ENCODE results near the gene PLAGL2.
"Not testable (repeated sequence)": the region's sequence is repeated elsewhere in the genome, so short reads cannot be mapped to it uniquely, and the experiment has no call there.

Gene PLAGL2

DNA sequence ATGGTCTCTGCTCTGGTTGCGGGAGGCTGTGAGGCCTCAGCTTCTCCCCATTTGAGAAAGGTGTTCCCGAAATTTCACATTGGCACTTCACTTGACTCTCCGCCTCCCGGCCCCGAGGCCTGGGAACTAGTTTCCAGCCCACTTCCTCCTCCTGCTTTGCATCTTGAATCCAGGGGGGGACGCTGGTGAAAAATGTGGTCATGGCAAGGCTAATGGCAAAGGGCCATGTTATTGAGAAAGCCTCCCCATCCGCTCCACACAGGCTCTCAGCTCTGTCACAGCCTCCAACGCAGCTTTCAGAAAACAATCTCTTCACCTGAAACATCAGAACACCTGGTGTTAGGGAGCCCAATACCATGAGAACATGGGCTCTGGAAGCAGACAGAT, 5.6 kb downstream of the PLAGL2 start:
- Histone ChIP-seq H3K9me3 (ENCODE audit: control insufficient read depth, low read length) (no peaks in the 10 kb centered on the region), H3K79me2 (peaks cover 36% of the 10 kb centered on the region), H3K36me3 (ENCODE audit: control insufficient read depth, insufficient read depth, low read length) (no peaks in the 10 kb centered on the region), H3K27ac (no peak overlapping the region), H3K4me2 (ENCODE audit: low read length) (no peak overlapping the region), H2AFZ (no peak overlapping the region), H3K9ac (no peak overlapping the region), H3K4me1 (peaks cover 11% of the 10 kb centered on the region), H3K27me3 (ENCODE audit: control insufficient read depth, insufficient read depth, low read length) (no peaks in the 10 kb centered on the region), H3K4me3 (ENCODE audit: low read depth, low read length) (no peak overlapping the region)
- TF ChIP-seq, protein P1, sequence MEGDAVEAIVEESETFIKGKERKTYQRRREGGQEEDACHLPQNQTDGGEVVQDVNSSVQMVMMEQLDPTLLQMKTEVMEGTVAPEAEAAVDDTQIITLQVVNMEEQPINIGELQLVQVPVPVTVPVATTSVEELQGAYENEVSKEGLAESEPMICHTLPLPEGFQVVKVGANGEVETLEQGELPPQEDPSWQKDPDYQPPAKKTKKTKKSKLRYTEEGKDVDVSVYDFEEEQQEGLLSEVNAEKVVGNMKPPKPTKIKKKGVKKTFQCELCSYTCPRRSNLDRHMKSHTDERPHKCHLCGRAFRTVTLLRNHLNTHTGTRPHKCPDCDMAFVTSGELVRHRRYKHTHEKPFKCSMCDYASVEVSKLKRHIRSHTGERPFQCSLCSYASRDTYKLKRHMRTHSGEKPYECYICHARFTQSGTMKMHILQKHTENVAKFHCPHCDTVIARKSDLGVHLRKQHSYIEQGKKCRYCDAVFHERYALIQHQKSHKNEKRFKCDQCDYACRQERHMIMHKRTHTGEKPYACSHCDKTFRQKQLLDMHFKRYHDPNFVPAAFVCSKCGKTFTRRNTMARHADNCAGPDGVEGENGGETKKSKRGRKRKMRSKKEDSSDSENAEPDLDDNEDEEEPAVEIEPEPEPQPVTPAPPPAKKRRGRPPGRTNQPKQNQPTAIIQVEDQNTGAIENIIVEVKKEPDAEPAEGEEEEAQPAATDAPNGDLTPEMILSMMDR (IDR thresholded peaks at IDR 0.05): no peak

DNA sequence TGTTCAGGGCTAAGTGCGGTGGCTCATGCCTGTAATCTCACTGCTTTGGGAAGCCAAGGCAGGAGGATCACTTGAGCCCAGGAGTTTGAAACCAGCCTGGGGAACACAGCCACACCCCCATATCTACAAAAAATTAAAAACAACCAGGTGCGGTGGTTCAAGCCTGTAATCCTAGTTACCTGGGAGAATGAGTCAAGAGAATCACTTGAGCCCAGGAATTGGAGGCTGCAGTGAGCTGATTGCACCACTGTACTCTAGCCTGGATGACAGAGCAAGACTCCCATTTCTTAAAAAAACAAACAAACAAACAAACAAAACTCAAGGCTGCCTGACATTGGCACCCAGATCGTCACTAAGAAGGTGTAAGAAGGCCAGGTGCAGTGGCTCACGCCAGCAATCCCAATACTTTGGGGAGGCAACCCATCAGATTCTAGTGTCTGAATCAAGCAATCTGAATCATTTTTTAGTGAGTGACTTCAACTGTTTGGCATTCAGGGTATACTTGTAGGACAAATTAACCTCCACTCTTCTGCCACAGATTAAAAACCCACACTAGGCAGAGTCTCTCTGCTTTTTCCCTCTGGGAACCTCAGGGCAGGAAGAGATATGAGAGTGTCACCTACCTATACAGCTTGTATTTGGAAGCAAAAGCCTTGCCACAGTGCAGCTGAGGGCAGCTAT, 6.1 kb downstream of the PLAGL2 start:
- H3K27me3 ChIP-seq (ENCODE audit: control insufficient read depth, insufficient read depth, low read length): no peaks in the 10 kb centered on the region
- TF ChIP-seq, protein P1 (IDR thresholded peaks at IDR 0.05): no peak
- H3K27ac ChIP-seq: no peak overlapping the region
- H3K4me2 ChIP-seq (ENCODE audit: low read length): no peak overlapping the region
- H3K4me3 ChIP-seq (ENCODE audit: low read depth, low read length): no peak overlapping the region
- H3K4me1 ChIP-seq: peaks cover 8% of the 10 kb centered on the region
- no peak overlapping the region for H2AFZ ChIP-seq
- no peak overlapping the region for H3K9ac ChIP-seq
- peaks cover 30% of the 10 kb centered on the region for H3K79me2 ChIP-seq
- H3K36me3 ChIP-seq (ENCODE audit: control insufficient read depth, insufficient read depth, low read length): no peaks in the 10 kb centered on the region
- no peaks in the 10 kb centered on the region for H3K9me3 ChIP-seq (ENCODE audit: control insufficient read depth, low read length)

DNA sequence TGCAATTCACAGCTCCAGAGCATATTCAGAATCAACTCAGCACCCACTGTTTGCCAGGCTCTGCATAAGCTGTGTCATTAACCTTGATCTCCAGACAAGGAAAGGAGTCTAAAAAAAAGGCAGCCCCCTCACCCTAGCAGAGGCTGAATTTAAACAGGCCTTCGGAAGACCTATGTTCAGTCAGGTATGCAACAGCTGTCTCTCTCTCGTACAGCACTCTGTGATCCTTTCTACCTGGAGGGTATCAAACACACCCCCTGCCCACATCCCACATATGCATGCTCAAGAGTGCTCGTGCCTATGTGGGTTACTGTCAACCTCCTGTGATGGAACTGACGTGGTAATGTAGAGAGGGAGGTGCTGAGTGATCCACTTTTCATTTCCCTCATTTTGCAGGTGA, 8.5 kb downstream of the PLAGL2 start:
- H3K4me2 ChIP-seq (ENCODE audit: low read length): no peak overlapping the region
- H3K9ac ChIP-seq: no peak overlapping the region
- no peaks in the 10 kb centered on the region for H3K9me3 ChIP-seq (ENCODE audit: control insufficient read depth, low read length)
- peaks cover 23% of the 10 kb centered on the region for H3K79me2 ChIP-seq
- TF ChIP-seq, protein P1 (IDR thresholded peaks at IDR 0.05): no peak
- no peak overlapping the region for H3K4me3 ChIP-seq (ENCODE audit: low read depth, low read length)
- H2AFZ ChIP-seq: no peak overlapping the region
- no peaks in the 10 kb centered on the region for H3K36me3 ChIP-seq (ENCODE audit: control insufficient read depth, insufficient read depth, low read length)
- H3K27me3 ChIP-seq (ENCODE audit: control insufficient read depth, insufficient read depth, low read length): no peaks in the 10 kb centered on the region
- no peak overlapping the region for H3K27ac ChIP-seq
- H3K4me1 ChIP-seq: no peaks in the 10 kb centered on the region

DNA sequence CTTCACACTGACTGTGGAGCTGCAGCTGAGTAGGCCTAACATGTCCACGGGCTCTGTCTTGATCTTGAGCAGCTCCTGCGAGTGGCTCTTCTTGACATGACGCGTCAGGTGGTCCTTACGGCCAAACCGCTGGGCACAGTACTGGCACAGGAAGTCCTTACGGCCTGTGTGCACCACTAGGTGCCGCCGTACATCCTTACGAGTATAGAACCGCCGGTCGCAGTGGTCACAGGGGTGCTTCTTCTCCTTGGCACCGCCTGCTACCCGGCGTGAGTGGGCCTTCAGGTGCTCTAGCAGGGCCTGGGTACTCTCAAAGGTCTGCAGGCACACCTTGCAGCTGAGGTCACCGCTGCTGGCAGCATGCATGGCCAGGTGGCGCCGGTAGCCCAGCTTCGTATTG, 10.4 kb downstream of the PLAGL2 start:
- not testable (repeated sequence) for H3K9ac ChIP-seq; H3K27ac ChIP-seq; H3K27me3 ChIP-seq (ENCODE audit: control insufficient read depth, insufficient read depth, low read length); H3K79me2 ChIP-seq; H3K9me3 ChIP-seq (ENCODE audit: control insufficient read depth, low read length); H3K4me1 ChIP-seq; H2AFZ ChIP-seq; H3K36me3 ChIP-seq (ENCODE audit: control insufficient read depth, insufficient read depth, low read length); H3K4me3 ChIP-seq (ENCODE audit: low read depth, low read length); H3K4me2 ChIP-seq (ENCODE audit: low read length)

DNA sequence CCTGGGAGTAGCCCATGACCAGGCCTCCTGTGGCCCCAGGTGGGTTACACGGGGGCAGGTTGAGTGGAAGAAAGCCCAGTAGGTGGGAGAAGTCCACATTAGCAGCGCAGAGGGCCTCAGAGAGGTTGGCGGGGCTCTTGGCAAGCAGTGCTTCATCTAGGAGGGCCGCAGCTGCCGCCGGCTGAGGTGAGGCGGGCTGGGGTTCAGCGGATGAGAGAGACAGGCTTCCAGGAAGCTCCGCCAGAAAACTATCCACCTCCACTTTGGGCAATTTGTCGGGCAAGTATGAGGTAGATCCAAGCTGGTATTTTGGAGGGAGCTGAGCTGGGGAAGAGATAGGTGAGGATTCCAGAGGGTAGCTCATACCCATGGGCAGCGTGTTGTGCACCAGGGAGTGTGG, 10.9 kb downstream of the PLAGL2 start:
- H3K9me3 ChIP-seq (ENCODE audit: control insufficient read depth, low read length); H3K27ac ChIP-seq; H2AFZ ChIP-seq; H3K36me3 ChIP-seq (ENCODE audit: control insufficient read depth, insufficient read depth, low read length); H3K4me3 ChIP-seq (ENCODE audit: low read depth, low read length); H3K79me2 ChIP-seq; H3K4me1 ChIP-seq; H3K9ac ChIP-seq; H3K4me2 ChIP-seq (ENCODE audit: low read length); H3K27me3 ChIP-seq (ENCODE audit: control insufficient read depth, insufficient read depth, low read length): not testable (repeated sequence)

DNA sequence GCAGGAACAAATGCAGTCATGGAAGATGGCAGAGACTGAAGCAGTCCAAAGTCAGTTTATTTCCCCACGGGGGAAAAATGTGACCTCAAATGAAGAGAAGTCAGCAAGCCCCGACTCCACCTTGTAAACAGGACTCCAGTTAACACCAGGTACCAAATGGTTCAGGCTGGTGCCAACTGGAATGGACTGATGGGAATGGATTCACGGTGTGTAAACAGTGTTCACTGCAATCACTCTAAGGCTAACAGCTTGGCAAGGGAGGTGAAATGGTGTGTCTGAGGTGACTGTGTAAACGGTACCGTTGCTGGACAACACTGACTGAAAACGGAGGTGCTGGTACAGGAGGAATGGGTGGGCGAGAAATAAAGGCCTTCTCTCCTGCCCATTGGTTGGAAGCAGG, 12.0 kb downstream of the PLAGL2 start:
- Histone ChIP-seq H3K4me3 (ENCODE audit: low read depth, low read length) (no peak overlapping the region), H2AFZ (no peak overlapping the region), H3K9ac (no peak overlapping the region), H3K27ac (no peak overlapping the region), H3K9me3 (ENCODE audit: control insufficient read depth, low read length) (no peaks in the 10 kb centered on the region), H3K36me3 (ENCODE audit: control insufficient read depth, insufficient read depth, low read length) (no peaks in the 10 kb centered on the region), H3K4me1 (peaks cover 3% of the 10 kb centered on the region), H3K4me2 (ENCODE audit: low read length) (no peak overlapping the region), H3K27me3 (ENCODE audit: control insufficient read depth, insufficient read depth, low read length) (no peaks in the 10 kb centered on the region), H3K79me2 (no peaks in the 10 kb centered on the region)
- TF ChIP-seq, protein P1 (IDR thresholded peaks at IDR 0.05): no peak

All from parathyroid adenoma (tissue), 2 donors.